CD4-positive, alpha-beta memory T cell (primary cell): ENCODE measurements around the gene FAM114A1. TPM values are rescaled to one million over a fixed set of nuclear protein-coding genes. Genes with fewer than 3 reads are reported as not detected.
A peak's percentile ranks its signal among the peaks of the same experiment; 100 is the strongest.

Source experiments
- CTCF ChIA-PET: fragments of 350-600 bp; sonication (Branson Sonifier 250); formaldehyde crosslinking; loops from one replicate; lab custom pipeline; 2021; ENCODE audit warnings: inconsistent platforms; ENCODE audit not compliant: partially characterized antibody; lab: Charles Lee
- POLR2A ChIA-PET: fragments of 350-600 bp; sonication (Branson Sonifier 250); formaldehyde crosslinking; loops from one replicate; lab custom pipeline; 2021; ENCODE audit not compliant: partially characterized antibody; lab: Charles Lee
- DNase-seq, 5 donors: peaks; one replicate each; pipeline versions ENCODE4 v3.0.0 to v3.0.0-alpha.2; 2020 to 2022; ENCODE audit warnings: mixed read lengths in 1 of 5
- H3K27ac ChIP-seq: one replicate; pipeline ENCODE4 v1.7.0; 2013; ENCODE audit warnings: low read depth, low read length
- H3K27me3 ChIP-seq: 2 replicates; pipeline ENCODE4 v1.7.0; 2013; ENCODE audit warnings: mild to moderate bottlenecking, low read length, moderate library complexity; ENCODE audit not compliant: insufficient read depth
- H3K36me3 ChIP-seq: 2 replicates; pipeline ENCODE4 v1.7.0; 2013; ENCODE audit warnings: mild to moderate bottlenecking, low read length, moderate library complexity; ENCODE audit not compliant: insufficient read depth
- H3K4me1 ChIP-seq: 2 replicates; pipeline ENCODE4 v1.7.0; 2013; ENCODE audit warnings: mild to moderate bottlenecking, low read length, moderate library complexity; ENCODE audit not compliant: insufficient read depth
- H3K4me3 ChIP-seq, 2 donors: one replicate each; pipeline ENCODE4 v1.7.0; 2013; ENCODE audit warnings: low read length in 2 of 2, mild to moderate bottlenecking in 1 of 2
- H3K9me3 ChIP-seq, 2 donors: one replicate each; pipeline ENCODE4 v1.7.0; 2013; ENCODE audit warnings: low read length in 2 of 2, control low read depth in 1 of 2; ENCODE audit not compliant: control insufficient read depth in 1 of 2
- H3K27ac Mint-ChIP-seq, 7 donors: one replicate each; pipeline ENCODE4 v1.8.0; 2020 to 2021; ENCODE audit warnings: mixed read lengths in 7 of 7, mild to moderate bottlenecking in 6 of 7, inconsistent platforms in 3 of 7, moderate library complexity in 3 of 7
- H3K27me3 Mint-ChIP-seq, 2 donors: one replicate each; pipeline ENCODE4 v1.8.0; 2020 to 2021; ENCODE audit warnings: mixed read lengths in 2 of 2
- H3K36me3 Mint-ChIP-seq, 2 donors: one replicate each; pipeline ENCODE4 v1.8.0; 2020 to 2021; ENCODE audit warnings: mixed read lengths in 2 of 2, inconsistent platforms in 1 of 2, mild to moderate bottlenecking in 1 of 2
- H3K4me1 Mint-ChIP-seq, 4 donors: one replicate each; pipeline ENCODE4 v1.8.0; 2020 to 2021; ENCODE audit warnings: mixed read lengths in 4 of 4, mild to moderate bottlenecking in 1 of 4
- H3K4me3 Mint-ChIP-seq, 8 donors: one replicate each; pipeline ENCODE4 v1.8.0; 2020 to 2021; ENCODE audit warnings: mixed read lengths in 8 of 8, mild to moderate bottlenecking in 7 of 8, moderate library complexity in 6 of 8, inconsistent platforms in 3 of 8
- H3K9me3 Mint-ChIP-seq, 8 donors: one replicate each; pipeline ENCODE4 v1.8.0; 2020 to 2021; ENCODE audit warnings: mixed read lengths in 8 of 8, mild to moderate bottlenecking in 5 of 8, inconsistent platforms in 3 of 8, moderate library complexity in 1 of 8
- intact Hi-C: fragments of 100-400 bp; cut with micrococcal nuclease; formaldehyde crosslinking; loops from one replicate; pipeline ENCODE4 v1.15.1; 2023
- polyA plus RNA-seq, 2 donors: library from polyadenylated mRNA; unstranded; fragments of 300-500 nt; fragmentation: Illumina TruSeq; gene quantifications; one replicate each; pipeline ENCODE4 v1.2.3, GENCODE V29; 2021
- total RNA-seq, 2 experiments: library from RNA; stranded (reverse); gene quantifications; one replicate each; pipeline ENCODE4 v1.2.3, GENCODE V29; 2021

The FAM114A1 gene
- total RNA-seq, result under 1 TPM; 0.09 to 0.44 TPM
- under 1 TPM in 1 of 2 donors, not detected in 1; 0.64 TPM for polyA plus RNA-seq

GRCh38 chr4:38867478-38868058 is at the start of gene FAM114A1:
FAM114A1 (plus strand) TSS chr4:38867806; CDS start chr4:38878079, 10,273 bp downstream.
- POLR2A ChIA-PET, result no interaction called here

GRCh38 chr4:38818441-38818976 is 49.1 kb upstream of the FAM114A1 start:
- H3K27ac ChIP-seq, result no peak overlapping the region
- Mint-ChIP-seq H3K27ac (no peak overlapping the region), H3K4me3 (peak overlapping the region in 1 of 8 donors; percentile 25), H3K4me1 (peaks cover 12 to 20% (median 16%) of the 10 kb centered on the region in 4 donors), H3K27me3 (no peaks in the 10 kb centered on the region), H3K9me3 (peaks cover 3 to 30% (median 21%) of the 10 kb centered on the region in 8 donors), H3K36me3 (peaks cover 2 to 17% of the 10 kb centered on the region in 2 donors)
- peaks cover 17% of the 10 kb centered on the region for H3K4me1 ChIP-seq
- ChIA-PET POLR2A (no interaction called here), CTCF (interaction anchor here (1.1 to 1.7 kb wide), 4 partner anchors 9 to 56 kb away, joined by 3 to 11 read pairs (median 4); no protein-coding TSS in a partner anchor)
- DNase-seq, result no peak
- H3K36me3 ChIP-seq, result no peaks in the 10 kb centered on the region
- H3K27me3 ChIP-seq, result no peaks in the 10 kb centered on the region
- H3K4me3 ChIP-seq, result no peak overlapping the region
- peaks cover 0 to 4% of the 10 kb centered on the region in 2 donors for H3K9me3 ChIP-seq
- intact Hi-C loops, result no loop called here

More at GRCh38 chr4:38867478-38868058, at the start of gene FAM114A1:
- H3K9me3 ChIP-seq, result no peaks in the 10 kb centered on the region
- no peaks in the 10 kb centered on the region for H3K27me3 ChIP-seq
- no peak within 1 kb of the TSS for H3K27ac ChIP-seq
- H3K27ac Mint-ChIP-seq, result peak within 1 kb of the TSS in 3 of 7 donors; percentile 16 to 71 (median 24)
- no peaks in the 10 kb centered on the region for H3K36me3 ChIP-seq
- peaks cover 14 to 31% of the 10 kb centered on the region in 2 donors for H3K27me3 Mint-ChIP-seq
- no peak for DNase-seq
- H3K4me1 ChIP-seq, result no peaks in the 10 kb centered on the region
- peak within 1 kb of the TSS; percentile 73 to 84 (median 78) for H3K4me3 Mint-ChIP-seq
- intact Hi-C loops, result no loop called here
- no peaks in the 10 kb centered on the region for H3K36me3 Mint-ChIP-seq
- peak within 1 kb of the TSS in 1 of 2 donors; percentile 33 for H3K4me3 ChIP-seq
- no peaks in the 10 kb centered on the region for H3K9me3 Mint-ChIP-seq
- CTCF ChIA-PET, result interaction anchor here (1.0 kb wide), 1 partner anchor 108 kb away, joined by 4 read pairs; no protein-coding TSS in a partner anchor
- peaks cover 5 to 14% (median 11%) of the 10 kb centered on the region in 4 donors for H3K4me1 Mint-ChIP-seq

- H3K4me3 Mint-ChIP-seq, result peak overlapping the region in 3 of 8 donors; percentile 1 to 38 (median 16)
- no peak for DNase-seq
- peak overlapping the region in 2 of 7 donors; percentile 8 to 33 for H3K27ac Mint-ChIP-seq
Observed at GRCh38 chr4:38819569-38819968, 48.0 kb upstream of the FAM114A1 start.

GRCh38 chr4:38820329-38821061 is 47.1 kb upstream of the FAM114A1 start:
- Histone ChIP-seq H3K4me3 (no peak overlapping the region), H3K9me3 (peaks cover 0 to 4% of the 10 kb centered on the region in 2 donors), H3K4me1 (peaks cover 17% of the 10 kb centered on the region), H3K27ac (no peak overlapping the region), H3K36me3 (no peaks in the 10 kb centered on the region), H3K27me3 (no peaks in the 10 kb centered on the region)
- intact Hi-C loops, result no loop called here
- CTCF ChIA-PET, result interaction anchor here (1.7 kb wide), 1 partner anchor 38 kb away, joined by 5 read pairs; the partner anchor contains the start of gene TLR10
- no peaks in the 10 kb centered on the region for H3K27me3 Mint-ChIP-seq
- peaks cover 2 to 27% of the 10 kb centered on the region in 2 donors for H3K36me3 Mint-ChIP-seq
- H3K27ac Mint-ChIP-seq, result peak overlapping the region in 1 of 7 donors; percentile 25
- peaks cover 12 to 20% (median 16%) of the 10 kb centered on the region in 4 donors for H3K4me1 Mint-ChIP-seq
- DNase-seq, result no peak
- POLR2A ChIA-PET, result no interaction called here
- peak overlapping the region in 1 of 8 donors; percentile 1 for H3K4me3 Mint-ChIP-seq
- H3K9me3 Mint-ChIP-seq, result peaks cover 0 to 22% (median 13%) of the 10 kb centered on the region in 8 donors

More at GRCh38 chr4:38819569-38819968, 48.0 kb upstream of the FAM114A1 start:
- Mint-ChIP-seq H3K36me3 (peaks cover 2 to 20% of the 10 kb centered on the region in 2 donors), H3K9me3 (peaks cover 2 to 25% (median 19%) of the 10 kb centered on the region in 8 donors), H3K4me1 (peaks cover 12 to 20% (median 16%) of the 10 kb centered on the region in 4 donors), H3K27me3 (no peaks in the 10 kb centered on the region)
- no peaks in the 10 kb centered on the region for H3K27me3 ChIP-seq
- H3K27ac ChIP-seq, result no peak overlapping the region
- H3K4me1 ChIP-seq, result peaks cover 17% of the 10 kb centered on the region
- no peaks in the 10 kb centered on the region for H3K36me3 ChIP-seq
- ChIA-PET POLR2A (interaction anchor here (0.7 kb wide), 1 partner anchor 16 kb away, joined by 3 read pairs; no protein-coding TSS in a partner anchor), CTCF (interaction anchor here (1.3 to 1.7 kb wide), 3 partner anchors 38 to 57 kb away, joined by 4 to 11 read pairs (median 4); no protein-coding TSS in a partner anchor)
- intact Hi-C loops, result no loop called here
- no peak overlapping the region for H3K4me3 ChIP-seq
- H3K9me3 ChIP-seq, result peaks cover 0 to 4% of the 10 kb centered on the region in 2 donors

GRCh38 chr4:38821739-38822138 is 45.9 kb upstream of the FAM114A1 start:
- no peaks in the 10 kb centered on the region for H3K36me3 ChIP-seq
- Mint-ChIP-seq H3K27me3 (no peaks in the 10 kb centered on the region), H3K27ac (no peak overlapping the region), H3K9me3 (peaks cover 0 to 13% (median 10%) of the 10 kb centered on the region in 8 donors), H3K36me3 (peaks cover 2 to 32% of the 10 kb centered on the region in 2 donors), H3K4me3 (no peak overlapping the region), H3K4me1 (peaks cover 12 to 20% (median 16%) of the 10 kb centered on the region in 4 donors)
- H3K4me3 ChIP-seq, result no peak overlapping the region
- H3K4me1 ChIP-seq, result peaks cover 17% of the 10 kb centered on the region
- H3K27me3 ChIP-seq, result no peaks in the 10 kb centered on the region
- no peak overlapping the region for H3K27ac ChIP-seq
- CTCF ChIA-PET, result interaction anchor here (1.3 to 1.7 kb wide), 2 partner anchors 39 kb away, joined by 3 to 5 read pairs; partner anchors contain the start of gene TLR10
- POLR2A ChIA-PET, result no interaction called here
- intact Hi-C loops, result no loop called here
- H3K9me3 ChIP-seq, result peaks cover 0 to 4% of the 10 kb centered on the region in 2 donors
- no peak for DNase-seq

GRCh38 chr4:38822748-38823303 is 44.8 kb upstream of the FAM114A1 start:
- Histone ChIP-seq H3K9me3 (peaks cover 0 to 4% of the 10 kb centered on the region in 2 donors), H3K4me1 (peaks cover 17% of the 10 kb centered on the region), H3K27ac (no peak overlapping the region), H3K27me3 (no peaks in the 10 kb centered on the region), H3K4me3 (no peak overlapping the region), H3K36me3 (no peaks in the 10 kb centered on the region)
- ChIA-PET POLR2A (no interaction called here), CTCF (no interaction called here)
- DNase-seq, result no peak
- H3K27ac Mint-ChIP-seq, result no peak overlapping the region
- H3K4me3 Mint-ChIP-seq, result no peak overlapping the region
- intact Hi-C loops, result no loop called here
- no peaks in the 10 kb centered on the region for H3K27me3 Mint-ChIP-seq
- H3K9me3 Mint-ChIP-seq, result peaks cover 0 to 13% (median 10%) of the 10 kb centered on the region in 8 donors
- H3K36me3 Mint-ChIP-seq, result peaks cover 5 to 39% of the 10 kb centered on the region in 2 donors
- peaks cover 12 to 20% (median 16%) of the 10 kb centered on the region in 4 donors for H3K4me1 Mint-ChIP-seq
